H54 (cell line): ENCODE measurements around the gene PMVK.
"Not testable (repeated sequence)": the region's sequence is repeated elsewhere in the genome, so short reads cannot be mapped to it uniquely, and the experiment has no call there.

Experiments
- DNase-seq: peaks from one replicate; pipeline ENCODE4 v3.0.0; 2011; ENCODE audit warnings: low spot score, mixed read lengths; ENCODE audit not compliant: insufficient read length
- FAIRE-seq: peaks from 3 replicates; lab custom pipeline; 2011; peaks lifted over from hg19 to GRCh38; lab: Jason Lieb, UNC
- POLR2A ChIP-seq: IDR thresholded peaks from 2 replicates; pipeline ENCODE4 v1.6.1; 2011; ENCODE audit warnings: low read depth, mild to moderate bottlenecking, low read length

The PMVK gene

DNA sequence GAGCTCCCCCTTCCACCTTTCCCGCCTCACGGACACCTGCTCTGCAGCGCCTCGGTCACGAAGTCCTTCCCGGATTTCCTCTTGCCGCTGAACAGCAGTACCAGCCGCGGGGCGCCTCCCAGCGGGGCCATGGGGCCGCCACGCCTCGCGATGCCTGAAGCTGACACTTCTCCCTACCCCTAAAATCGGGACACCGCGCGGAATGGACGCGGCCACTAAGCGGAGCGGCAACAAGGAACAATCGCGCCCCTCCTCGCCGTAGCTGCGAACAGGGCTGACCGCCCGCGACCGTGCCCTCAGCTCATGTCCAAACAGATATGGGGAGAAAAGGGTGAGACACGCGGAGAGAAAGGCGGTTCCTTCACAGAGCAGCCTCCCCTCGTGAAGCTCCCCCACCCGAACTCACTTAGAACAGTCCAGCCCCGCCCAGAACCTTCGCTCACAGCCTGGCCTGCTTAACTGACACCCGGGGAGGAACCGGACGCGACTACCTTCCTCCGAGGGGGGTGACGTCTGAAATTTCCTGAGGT lies at the start of gene PMVK:
Gene PMVK, minus strand, starts transcription at position 165 of the 530 bp plus-strand sequence. Its CDS starts 34 bp downstream, at position 131.
- peak; percentile 89 for DNase-seq
- no peak for FAIRE-seq
- TF ChIP-seq POLR2A: peak; percentile 83

DNA sequence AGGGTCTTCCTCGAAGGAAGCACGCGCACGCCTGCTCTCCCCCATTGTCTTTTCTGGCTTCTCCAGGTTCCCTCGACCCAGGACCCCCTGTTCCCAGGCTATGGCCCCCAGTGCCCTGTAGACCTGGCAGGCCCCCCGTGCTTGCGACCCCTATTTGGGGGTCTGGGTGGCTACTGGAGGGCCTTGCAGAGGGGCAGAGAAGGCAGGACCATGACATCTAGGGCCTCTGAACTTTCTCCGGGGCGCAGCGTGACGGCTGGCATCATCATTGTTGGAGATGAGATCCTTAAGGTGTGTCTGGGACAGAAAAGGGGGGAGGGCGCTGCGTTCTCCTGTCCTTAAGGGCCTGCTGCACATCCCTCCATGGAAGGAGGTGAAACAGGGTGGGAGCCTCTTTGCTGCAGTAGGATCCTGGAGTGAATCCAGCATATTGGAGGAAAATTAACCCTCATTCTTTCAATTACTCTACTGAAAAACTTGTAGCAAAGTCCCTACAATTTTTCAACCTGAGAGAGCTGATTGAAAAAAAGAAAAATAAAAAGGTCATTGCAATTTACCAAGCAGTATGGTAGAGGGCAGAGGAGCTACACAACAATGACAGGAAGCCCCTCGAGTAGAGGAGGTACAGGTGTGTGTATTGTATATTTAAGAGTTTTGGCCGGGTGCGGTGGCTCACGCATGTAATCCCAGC lies 47.4 kb upstream of the PMVK start:
- TF ChIP-seq POLR2A: no peak
- no peak for DNase-seq
- FAIRE-seq: no peak

DNA sequence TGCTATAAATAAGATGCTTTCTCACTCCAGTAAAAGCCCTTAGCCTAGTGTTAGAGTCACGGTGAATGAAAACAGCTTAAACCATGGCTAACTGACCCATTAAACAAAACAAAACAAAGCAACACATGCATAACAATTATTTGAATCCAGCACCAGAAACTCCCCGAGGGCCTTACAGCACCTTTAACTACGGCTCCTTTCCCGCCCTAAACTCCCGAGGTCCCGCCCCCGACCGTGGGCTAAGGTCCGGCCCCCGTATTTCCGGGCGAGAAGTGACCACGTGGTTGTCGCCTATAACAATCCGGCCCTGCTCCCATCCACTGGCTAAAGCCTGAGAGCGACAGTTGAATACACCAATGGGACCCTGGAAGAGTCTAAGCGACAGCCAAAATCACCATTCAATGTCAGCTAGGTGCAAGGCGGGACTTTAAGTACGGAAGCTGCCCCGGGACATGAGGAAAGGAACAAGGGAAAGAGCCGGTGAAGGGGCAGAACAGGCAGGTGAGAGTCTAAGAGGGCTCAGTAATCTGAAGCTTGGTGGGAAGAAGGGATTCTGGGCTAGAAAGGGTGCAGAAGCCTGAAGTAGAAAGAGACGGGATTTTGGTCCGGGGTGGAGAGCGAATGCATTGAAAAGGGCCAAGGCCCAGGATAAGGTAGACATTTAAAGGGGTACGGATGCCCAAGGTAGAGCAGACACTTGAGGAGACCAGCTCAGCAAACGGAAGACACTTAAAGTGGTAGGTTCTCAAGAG lies 46.6 kb upstream of the PMVK start, which contains the start of gene FLAD1:
Gene FLAD1, plus strand, starts transcription at position 448 of the 752 bp plus-strand sequence. CDS start 351 bp downstream, outside the sequence.
- DNase-seq (peak; percentile 92), FAIRE-seq (no peak)
- peak; percentile 17; the same call in 1 of the 2 replicates for TF ChIP-seq POLR2A

DNA sequence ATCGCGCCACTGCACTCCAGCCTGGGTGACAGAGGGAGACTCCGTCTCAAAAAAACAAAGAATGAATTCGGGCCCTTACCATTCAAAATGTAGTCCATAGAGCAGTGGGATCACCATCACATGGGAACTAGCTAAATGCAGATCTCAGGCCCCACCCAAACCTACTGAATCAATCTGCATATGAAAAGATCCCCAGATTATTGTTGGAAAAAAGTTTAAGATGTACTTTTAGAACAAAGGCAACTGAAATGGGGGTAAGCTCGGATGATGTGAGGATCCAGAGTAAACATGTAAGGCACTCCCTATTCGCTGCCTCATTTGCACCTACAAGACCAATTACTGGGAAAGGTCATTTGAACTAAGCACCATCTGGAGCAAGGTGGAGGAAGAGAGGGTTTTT lies 45.8 kb upstream of the PMVK start:
- FAIRE-seq (no peak), DNase-seq (no peak)
- TF ChIP-seq POLR2A: no peak

DNA sequence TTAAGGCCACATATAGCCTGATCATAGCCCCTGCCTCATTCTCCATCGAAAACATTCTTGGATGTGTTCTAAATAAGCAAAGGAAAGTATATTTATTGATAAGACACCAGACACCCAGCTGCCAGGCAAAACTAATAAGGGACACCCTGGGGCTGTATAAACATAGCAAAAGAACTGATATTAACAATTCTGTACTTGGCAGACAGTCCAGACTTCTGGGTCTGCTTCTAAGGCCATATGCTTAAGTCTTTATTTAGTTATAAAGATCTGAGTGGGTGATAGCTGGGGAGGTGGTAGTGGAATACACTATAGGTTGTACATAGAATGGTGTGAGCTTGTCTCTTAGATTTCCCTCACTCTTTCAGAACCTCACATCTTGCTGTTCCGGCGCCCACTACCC lies 41.8 kb upstream of the PMVK start:
- no peak for TF ChIP-seq POLR2A
- DNase-seq (no peak), FAIRE-seq (no peak)

DNA sequence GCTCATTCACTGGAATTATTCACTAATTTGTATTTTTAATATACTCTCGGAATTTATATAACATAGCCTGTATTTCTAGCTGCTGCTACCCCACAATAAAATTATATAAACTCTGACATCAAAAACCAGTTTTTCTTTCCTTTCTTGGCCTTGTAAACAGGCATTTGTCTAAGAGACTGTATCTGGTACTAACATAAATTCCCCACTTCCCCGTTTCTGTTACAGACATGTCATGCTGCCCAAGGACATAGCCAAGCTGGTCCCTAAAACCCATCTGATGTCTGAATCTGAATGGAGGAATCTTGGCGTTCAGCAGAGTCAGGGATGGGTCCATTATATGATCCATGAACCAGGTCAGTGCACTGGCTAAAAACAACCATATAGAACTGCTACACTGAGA lies 41.2 kb upstream of the PMVK start:
- not testable (repeated sequence) for DNase-seq, FAIRE-seq

DNA sequence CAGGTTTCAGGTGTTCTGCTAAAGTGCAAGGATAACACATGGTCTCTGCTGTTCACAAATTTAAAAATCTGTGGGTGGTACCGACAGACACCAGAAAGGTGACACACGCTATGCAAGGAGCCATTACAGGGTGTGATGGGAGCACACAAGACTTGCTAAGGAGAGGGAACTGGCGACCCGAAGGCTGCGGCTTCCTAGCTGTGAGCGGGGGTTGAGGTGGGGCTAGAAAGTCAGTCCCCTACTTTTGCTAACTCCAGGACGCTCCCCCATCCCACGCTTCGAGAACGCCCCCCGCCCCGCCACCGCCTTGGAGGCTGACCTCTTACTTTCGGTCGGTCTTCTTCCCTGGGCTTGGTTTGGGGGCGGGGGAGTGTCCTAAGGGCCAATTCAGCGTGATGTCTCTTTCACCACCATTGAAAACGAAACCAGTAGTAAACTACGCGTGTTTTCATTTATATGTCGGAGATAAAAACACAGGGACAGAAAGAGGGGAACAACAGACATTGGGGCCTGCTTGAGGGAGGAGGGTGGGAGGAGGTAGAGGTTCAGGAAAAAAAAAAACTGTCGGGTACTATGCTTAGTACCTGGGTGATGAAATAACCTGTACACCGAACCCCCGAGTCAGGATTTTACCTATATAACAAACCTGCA lies 39.0 kb upstream of the PMVK start:
- no peak for DNase-seq
- no peak for FAIRE-seq
- TF ChIP-seq POLR2A: peak; percentile 37; the same call in 1 of the 2 replicates

DNA sequence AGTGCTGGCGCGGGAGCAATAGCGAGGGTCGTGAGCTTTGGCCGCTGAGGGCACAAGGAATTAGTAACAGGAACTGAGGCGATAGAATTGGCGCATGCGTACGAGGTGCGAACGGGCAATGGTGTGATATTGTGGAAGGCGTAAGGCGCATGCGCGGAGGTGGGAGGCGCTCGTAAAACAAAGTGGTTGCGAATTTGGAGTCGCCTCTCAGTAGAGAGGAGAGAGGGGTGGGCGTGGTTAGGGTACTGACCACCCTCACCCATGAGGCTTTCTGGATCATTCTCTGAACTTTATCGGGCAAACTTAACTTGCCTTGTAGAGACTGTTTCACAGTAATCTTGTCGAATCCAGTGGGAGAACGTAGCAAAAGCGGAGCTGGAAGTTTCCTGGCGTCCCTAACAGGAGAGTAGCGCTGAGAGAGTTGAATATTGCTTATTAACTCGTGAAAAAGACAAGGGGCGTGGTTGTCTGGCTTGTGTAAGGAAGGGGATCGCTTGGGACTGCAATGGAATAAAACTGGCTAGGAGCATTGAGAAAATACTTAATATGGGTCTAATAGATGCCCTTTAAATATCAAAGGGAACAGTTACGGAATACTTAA lies 38.4 kb upstream of the PMVK start:
- TF ChIP-seq POLR2A: peak; percentile 65; the same call in 1 of the 2 replicates
- peak; percentile 77 for DNase-seq
- FAIRE-seq: no peak

DNA sequence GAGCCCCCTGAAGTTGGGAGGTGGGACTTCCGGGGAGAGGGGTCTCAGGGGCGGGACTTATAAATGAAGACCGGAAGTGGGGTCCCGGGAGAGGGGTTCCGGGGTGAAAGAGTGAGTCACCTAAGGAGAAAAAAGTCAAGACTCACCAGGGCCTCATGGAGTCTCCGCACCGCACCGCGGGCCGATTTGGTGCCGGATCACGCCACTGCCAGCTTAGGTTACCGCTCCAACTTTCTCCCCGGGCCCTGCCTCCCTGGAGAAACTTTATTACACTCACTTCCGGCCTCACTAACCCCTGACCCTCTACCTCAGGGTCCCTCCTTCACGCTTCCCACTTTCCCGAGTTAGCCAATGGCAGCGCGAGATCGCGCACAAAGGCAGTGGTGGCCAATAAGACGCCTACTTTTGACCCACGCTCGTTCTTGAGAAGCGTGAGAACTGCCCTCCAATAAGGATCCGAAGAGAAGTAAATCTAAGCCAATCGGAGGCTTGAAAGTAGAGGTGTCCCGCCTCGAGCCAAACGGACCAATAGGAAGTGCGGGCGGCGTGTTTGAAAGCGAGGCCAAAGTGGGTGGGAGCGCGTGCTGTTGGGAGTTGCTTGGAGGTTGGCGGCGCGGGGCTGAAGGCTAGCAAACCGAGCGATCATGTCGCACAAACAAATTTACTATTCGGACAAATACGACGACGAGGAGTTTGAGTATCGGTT lies 37.7 kb upstream of the PMVK start, which contains the start of gene CKS1B:
Gene CKS1B, plus strand, starts transcription at position 580 of the 706 bp plus-strand sequence. Its CDS starts 65 bp downstream, at position 645.
- peak; percentile 86 for DNase-seq
- TF ChIP-seq POLR2A: no peak; the same call in 1 of the 2 replicates
- FAIRE-seq: peak; percentile 52

DNA sequence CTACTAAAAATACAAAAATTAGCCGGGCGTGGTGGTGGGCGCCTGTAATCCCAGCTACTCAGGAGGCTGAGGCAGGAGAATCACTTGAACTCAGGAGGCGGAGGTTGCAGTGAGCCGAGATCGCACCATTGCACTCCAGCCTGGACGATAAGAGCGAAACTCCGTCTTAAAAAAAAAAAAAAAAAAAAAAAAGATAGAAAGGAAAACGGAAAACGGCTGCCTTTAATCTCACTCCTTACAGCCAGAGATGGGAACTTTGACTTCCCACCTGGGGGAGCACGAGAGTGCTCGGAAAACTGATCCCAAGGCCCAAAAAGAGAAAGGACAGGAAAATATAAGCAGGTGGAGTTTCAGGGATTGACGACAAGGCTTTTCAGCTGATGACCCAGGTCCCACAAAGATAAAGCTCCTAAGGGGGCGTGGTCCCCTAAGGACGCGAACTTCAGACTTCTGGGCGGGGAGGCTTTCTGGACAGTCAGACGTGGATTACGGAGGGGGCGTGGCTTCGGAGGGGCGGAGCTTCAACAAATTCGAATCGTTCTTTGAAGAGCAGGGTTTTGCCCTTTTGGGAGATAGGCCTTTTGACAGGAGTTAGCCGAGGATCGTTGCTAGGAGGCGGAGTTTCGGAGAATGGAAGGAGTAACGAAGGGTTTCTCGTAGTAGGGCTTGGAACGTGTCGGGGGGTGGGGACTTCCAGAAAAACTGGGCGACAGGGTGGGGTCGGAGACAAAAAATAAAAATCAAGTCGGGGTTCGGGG lies 37.0 kb upstream of the PMVK start:
- DNase-seq: peak; percentile 58
- TF ChIP-seq POLR2A: peak; percentile 53; the same call in 1 of the 2 replicates
- FAIRE-seq: peak; percentile 33

DNA sequence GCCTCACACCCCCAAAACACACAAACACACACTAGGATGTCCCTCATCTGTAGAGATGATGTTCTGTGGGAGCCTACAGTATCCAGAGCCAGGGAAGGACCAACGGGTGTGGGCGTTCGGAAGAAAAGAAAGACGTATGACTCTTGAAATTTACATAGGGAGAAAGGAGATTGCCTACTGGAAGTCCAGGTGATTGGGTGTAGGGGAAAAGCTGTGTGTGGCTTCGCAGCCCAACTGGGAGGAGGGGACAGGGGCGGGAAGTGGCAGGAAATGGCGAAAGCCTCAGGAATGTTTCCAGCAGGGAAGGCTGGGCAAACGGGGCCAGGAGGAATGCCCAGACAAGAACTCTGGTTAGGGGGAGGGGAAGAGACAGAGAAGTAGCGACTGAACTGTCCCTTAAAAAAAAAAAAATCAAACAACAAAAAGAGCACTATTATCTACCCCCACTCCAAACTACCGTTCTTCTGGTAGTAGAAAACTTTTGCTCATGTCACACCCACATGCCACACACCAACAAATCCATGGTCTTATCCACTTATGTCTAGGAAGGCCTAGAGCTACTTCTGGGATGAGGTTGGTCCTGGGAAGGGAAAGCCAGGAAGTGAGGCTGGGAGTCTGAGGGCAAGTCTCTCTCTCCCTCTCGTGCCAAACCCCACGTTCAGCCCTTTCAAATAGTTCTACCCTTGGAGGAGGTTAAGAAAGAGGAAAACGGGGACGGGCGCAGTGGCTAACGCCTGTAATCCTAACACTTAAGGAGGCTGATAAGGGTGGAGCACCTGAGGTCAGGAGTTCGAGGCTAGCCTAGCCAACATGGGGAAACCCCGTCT lies 36.2 kb upstream of the PMVK start:
- FAIRE-seq: no peak
- TF ChIP-seq POLR2A: peak; percentile 38; the same call in 1 of the 2 replicates

More for the DNA sequence above, 36.2 kb upstream of the PMVK start:
- DNase-seq: peak; percentile 71
